ENCODE data around the gene AUTS2. TPM values are rescaled to one million over a fixed set of nuclear protein-coding genes. Genes with fewer than 3 reads are reported as not detected.

AUTS2 gene
- total RNA-seq, 1 donor from 2014 or later, result 56.0 TPM

DNA sequence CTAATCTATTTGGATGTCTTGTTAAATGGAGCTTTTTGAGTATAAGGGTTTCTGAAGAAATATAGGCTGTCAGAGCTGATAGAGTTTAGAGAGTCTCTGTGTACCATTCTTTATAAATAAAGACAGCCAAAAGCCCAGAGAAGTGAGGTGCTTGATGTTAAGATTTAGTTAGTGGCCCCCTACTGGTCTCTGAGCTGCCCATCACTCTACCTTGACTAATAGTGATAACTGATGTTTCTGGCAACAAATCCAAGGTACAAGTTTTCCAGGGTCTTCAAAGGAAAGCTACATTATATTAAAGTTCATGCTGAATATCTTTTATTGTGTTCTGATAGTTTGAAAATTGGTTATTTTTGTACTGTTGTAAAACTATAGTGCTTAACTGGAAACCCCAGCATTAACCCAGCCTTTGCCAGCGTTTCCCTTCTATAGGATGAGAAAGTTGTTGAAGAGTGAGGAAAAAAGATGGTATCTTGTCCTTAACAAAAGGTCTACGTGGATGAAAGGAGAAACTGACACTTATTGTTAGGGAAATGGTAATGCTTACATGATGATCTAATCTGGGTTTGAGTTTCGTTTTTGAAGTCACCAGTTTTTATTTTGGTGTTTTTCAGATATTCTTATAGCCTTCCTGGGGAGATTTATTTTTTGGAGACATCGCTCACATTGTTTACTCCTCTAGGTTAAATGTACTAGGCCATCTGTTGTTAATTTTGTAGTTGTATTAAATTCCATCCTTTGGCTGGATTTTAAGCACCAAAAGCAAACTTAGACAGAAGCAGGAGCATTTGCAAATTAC lies 79.0 kb downstream of the AUTS2 start:
- DNase-seq, result no peak
- Histone ChIP-seq H3K27me3 (no peaks in the 10 kb centered on the region), H3K36me3 (no peaks in the 10 kb centered on the region), H3K9me3 (no peaks in the 10 kb centered on the region), H3K4me3 (no peak overlapping the region), H3K27ac (no peak overlapping the region), H3K4me1 (peaks cover 6% of the 10 kb centered on the region)
- no peak for ATAC-seq
- TF ChIP-seq, protein P1, sequence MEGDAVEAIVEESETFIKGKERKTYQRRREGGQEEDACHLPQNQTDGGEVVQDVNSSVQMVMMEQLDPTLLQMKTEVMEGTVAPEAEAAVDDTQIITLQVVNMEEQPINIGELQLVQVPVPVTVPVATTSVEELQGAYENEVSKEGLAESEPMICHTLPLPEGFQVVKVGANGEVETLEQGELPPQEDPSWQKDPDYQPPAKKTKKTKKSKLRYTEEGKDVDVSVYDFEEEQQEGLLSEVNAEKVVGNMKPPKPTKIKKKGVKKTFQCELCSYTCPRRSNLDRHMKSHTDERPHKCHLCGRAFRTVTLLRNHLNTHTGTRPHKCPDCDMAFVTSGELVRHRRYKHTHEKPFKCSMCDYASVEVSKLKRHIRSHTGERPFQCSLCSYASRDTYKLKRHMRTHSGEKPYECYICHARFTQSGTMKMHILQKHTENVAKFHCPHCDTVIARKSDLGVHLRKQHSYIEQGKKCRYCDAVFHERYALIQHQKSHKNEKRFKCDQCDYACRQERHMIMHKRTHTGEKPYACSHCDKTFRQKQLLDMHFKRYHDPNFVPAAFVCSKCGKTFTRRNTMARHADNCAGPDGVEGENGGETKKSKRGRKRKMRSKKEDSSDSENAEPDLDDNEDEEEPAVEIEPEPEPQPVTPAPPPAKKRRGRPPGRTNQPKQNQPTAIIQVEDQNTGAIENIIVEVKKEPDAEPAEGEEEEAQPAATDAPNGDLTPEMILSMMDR (IDR thresholded peaks at IDR 0.05), result no peak
- intact Hi-C loops (cut with DNase I), result no loop called here

DNA sequence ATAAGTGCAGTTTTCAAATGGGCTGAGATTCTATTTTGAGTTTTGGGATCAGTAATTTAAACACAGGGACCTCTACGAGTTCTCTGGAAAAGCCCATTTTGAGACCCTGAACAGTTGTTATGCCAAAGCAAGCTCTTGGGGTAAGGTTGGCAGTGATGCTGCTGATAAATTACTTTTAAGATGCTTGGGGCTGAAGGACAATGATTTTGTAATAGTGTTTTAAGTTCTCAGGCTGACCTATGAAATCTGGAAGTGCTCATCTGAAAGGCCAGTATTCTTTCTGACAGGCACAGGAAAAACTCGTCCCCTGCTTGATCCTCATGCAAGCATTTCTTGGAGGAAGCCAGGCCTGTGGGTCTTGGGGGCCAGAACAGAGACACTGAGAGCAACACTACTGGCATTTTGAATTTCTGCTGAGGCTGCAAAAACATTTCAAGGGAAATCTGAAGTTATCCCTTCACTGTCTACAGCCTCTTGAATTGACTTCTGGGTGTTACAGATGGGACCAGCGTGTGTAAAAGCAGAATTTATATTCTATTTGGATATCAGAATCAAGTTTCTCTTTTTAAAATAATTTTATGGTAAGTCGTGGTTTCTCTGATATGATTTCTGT lies 79.7 kb downstream of the AUTS2 start:
- DNase-seq (no peak), ATAC-seq (no peak)
- no peak overlapping the region for H3K27ac ChIP-seq
- intact Hi-C loops (cut with DNase I), result no loop called here
- H3K4me3 ChIP-seq, result no peak overlapping the region
- peaks cover 6% of the 10 kb centered on the region for H3K4me1 ChIP-seq
- no peaks in the 10 kb centered on the region for H3K27me3 ChIP-seq
- TF ChIP-seq, protein P1 (IDR thresholded peaks at IDR 0.05), result no peak
- no peaks in the 10 kb centered on the region for H3K36me3 ChIP-seq
- H3K9me3 ChIP-seq, result no peaks in the 10 kb centered on the region

DNA sequence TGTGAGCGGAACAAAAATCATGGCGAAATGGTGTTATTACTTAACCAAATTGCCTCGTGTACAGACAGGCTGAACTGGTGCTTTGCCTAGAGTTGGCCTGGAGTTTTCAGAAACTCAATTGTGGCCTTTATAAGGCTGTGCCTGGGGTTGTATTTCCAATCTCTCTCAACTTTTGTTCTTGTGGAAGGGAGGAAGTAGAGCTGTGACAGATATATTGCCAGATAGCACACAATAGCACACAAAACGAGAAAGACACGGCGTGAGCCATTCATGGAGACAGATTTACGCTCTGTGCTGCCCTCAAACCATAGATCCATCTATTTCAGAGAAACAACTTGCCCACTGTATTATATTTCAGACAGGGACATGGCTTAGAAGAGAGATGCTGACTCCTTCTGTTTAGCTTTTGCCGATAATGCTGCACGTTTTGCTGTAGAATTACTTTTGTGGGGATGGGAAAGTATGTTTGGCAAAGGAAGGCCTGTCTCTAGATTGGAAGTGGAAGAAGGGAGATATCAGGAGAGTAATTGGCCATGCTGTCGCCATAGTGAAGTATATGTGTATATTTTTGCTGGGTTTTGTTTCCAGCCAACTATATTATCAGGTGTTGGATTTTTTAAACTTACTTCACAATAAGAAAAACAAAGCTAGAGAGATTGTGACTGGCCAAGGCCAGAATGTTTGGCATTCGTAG lies 80.4 kb downstream of the AUTS2 start:
- H3K4me1 ChIP-seq, result peaks cover 6% of the 10 kb centered on the region
- TF ChIP-seq, protein P1 (IDR thresholded peaks at IDR 0.05), result no peak
- intact Hi-C loops (cut with DNase I), result no loop called here
- H3K36me3 ChIP-seq, result no peaks in the 10 kb centered on the region
- peak; percentile 24 for ATAC-seq
- H3K27ac ChIP-seq, result no peak overlapping the region
- H3K4me3 ChIP-seq, result no peak overlapping the region
- no peaks in the 10 kb centered on the region for H3K27me3 ChIP-seq
- DNase-seq, result no peak
- H3K9me3 ChIP-seq, result no peaks in the 10 kb centered on the region

DNA sequence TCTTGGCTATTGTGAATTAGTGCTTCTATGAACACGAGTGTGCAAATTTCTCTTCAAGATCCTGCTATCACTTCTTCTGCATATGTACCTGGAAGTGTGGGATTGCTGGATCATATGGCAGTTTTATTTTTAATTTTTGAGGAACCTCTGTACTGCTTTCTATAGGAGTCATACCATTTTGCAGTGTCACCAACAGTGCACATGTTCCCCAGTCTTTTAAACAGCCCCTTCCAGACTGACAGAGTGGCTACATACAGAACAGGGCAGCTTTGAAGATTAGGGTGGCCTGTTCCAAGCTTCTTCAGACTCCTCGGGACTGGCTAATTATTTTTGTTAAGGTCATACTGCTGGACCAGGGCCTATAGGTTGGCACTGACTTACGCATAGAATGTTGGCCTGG lies 82.9 kb downstream of the AUTS2 start:
- no peak overlapping the region for H3K4me3 ChIP-seq
- intact Hi-C loops (cut with DNase I), result no loop called here
- no peak for DNase-seq
- no peaks in the 10 kb centered on the region for H3K4me1 ChIP-seq
- no peaks in the 10 kb centered on the region for H3K36me3 ChIP-seq
- H3K9me3 ChIP-seq, result no peaks in the 10 kb centered on the region
- H3K27me3 ChIP-seq, result no peaks in the 10 kb centered on the region
- TF ChIP-seq, protein P1 (IDR thresholded peaks at IDR 0.05), result no peak
- no peak for ATAC-seq
- no peak overlapping the region for H3K27ac ChIP-seq

DNA sequence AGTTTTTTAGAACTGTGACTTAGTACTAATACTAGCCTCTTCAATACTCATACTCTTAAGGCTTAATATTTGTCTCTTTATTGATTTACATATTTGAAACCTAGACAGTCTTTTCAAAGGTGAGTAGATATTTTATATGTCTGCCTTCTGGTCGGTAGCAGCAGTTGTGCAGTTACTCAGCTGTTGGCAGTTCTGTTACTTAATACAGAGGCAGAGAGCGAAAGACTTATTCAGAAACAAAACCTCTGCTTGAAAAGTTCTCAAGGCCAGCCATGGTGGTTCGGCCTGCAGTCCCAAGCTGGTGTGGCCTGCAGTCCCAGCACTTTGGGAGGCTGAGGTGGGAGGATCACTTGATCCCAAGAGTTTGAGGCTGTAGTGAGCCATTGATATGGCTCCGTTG lies 84.2 kb downstream of the AUTS2 start:
- ATAC-seq (no peak), DNase-seq (no peak)
- H3K4me1 ChIP-seq, result no peaks in the 10 kb centered on the region
- intact Hi-C loops (cut with DNase I), result no loop called here
- no peaks in the 10 kb centered on the region for H3K9me3 ChIP-seq
- TF ChIP-seq, protein P1 (IDR thresholded peaks at IDR 0.05), result no peak
- H3K4me3 ChIP-seq, result no peak overlapping the region
- no peaks in the 10 kb centered on the region for H3K27me3 ChIP-seq
- no peaks in the 10 kb centered on the region for H3K36me3 ChIP-seq
- no peak overlapping the region for H3K27ac ChIP-seq
